HG02870 (cell line): ENCODE results near the gene KASH5.

ENCODE experiments used
- ATAC-seq: cut with Tn5 transposase; IDR thresholded peaks from one replicate; pipeline ENCODE4 v1.9.1; 2021; ENCODE audit warnings: mild to moderate bottlenecking, moderate library complexity; ENCODE audit not compliant: unreplicated experiment

The KASH5 gene

DNA sequence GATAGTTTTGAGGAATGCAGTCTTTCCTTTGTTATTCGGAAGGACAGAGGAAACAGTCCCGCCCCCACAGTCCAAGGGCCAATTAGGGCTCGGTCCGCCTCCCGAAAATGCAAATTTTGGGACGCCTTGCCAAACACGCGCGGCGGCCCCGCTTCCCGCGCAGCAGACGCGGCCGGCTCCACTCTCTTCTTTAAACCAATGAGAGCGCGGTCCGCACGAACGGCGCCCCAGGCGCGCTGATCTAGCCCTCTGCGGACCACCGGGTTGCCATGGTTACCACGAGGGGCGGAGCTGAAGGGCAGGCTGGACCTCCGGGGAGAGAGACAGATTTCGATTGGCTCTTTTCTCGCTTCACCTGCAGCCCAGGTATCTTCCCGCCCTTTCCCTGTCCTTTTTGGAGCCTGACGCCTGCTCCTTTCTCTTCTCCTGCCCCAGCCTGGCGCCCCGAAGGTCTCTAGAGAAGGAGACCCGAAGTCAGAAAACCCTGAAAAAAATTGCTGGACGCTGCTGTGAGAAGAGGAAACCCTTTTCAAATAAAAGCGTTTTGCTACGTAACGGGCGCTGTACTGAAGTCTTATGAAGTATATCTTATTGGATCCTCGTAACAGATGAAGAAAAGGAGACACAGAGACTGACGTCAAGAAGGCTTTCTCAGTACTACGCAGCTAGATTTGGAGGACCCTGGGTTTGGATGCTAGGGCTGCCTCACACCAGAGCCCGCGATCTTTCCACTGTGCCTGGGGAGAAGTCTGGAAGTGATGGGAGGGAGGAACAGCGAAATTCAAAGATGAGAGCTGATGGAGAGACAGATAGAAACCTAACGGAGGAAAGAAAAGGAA is 33.2 kb downstream of the KASH5 start:
- no peak for ATAC-seq

- ATAC-seq = no peak
Measured at GRCh38 chr19:49421878-49422202, 33.8 kb downstream of the KASH5 start.

GRCh38 chr19:49422407-49423070 is 34.5 kb downstream of the KASH5 start:
- no peak for ATAC-seq

- ATAC-seq = no peak
Measured at GRCh38 chr19:49423071-49423984, 35.3 kb downstream of the KASH5 start, which contains the start of gene PTH2. TSS of gene PTH2 (minus strand) at chr19:49423441. CDS start at chr19:49423339, 102 bp downstream.

GRCh38 chr19:49423985-49424303 is 35.9 kb downstream of the KASH5 start:
- ATAC-seq = no peak

GRCh38 chr19:49425178-49425577 is 37.1 kb downstream of the KASH5 start, which contains the start of gene GFY:
TSS of gene GFY (plus strand) at chr19:49425388. CDS start at chr19:49426431, 1,043 bp downstream.
- ATAC-seq = no peak

DNA sequence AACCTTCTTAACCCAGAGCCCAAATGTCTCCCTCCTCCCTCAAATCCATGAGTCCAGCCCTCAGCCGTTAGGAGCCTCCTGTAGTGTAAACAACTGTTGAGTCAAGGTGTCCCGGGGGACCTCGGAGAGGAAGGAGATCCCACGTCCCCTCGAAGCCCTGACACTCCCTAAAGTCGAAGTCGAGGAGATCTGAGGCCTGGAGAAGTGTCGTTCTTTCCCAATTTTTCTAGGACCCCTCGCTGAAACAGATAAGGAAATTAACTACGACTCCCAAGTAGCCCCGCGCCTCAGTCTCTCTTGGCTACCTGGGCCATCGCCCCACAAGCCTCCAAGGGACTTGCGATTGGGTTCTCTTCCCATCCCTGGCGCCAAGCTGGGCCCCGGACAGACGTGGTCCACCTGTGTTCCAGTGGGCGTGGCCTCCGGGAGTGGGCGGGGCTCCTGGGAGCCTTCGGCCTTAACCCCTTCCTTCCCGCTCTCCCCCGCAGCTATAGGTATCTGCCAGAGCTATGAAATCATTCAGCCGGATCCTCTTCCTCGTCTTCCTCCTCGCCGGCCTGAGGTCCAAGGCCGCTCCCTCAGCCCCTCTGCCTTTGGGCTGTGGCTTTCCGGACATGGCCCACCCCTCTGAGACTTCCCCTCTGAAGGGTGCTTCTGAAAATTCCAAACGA is 38.0 kb downstream of the KASH5 start:
- no peak for ATAC-seq

DNA sequence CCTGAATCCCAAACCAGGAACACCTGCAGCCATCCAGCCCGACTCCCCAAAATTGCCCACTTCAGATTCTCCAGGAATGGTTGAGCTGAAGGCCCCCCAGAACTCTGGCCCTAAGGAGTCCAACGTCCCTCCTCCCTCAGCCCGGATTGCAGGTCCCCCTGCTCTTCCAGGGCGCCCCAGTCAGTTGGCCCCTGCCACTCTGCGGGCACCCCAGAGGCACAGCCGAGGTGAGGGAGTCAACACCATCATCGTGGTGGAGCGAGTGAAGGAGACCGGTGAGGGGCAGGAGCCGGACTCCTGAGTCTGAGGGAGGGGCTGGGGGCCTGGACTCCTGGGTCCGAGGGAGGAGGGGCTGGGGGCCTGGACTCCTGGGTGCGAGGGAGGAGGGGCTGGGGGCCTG is 39.3 kb downstream of the KASH5 start:
- ATAC-seq = no peak

DNA sequence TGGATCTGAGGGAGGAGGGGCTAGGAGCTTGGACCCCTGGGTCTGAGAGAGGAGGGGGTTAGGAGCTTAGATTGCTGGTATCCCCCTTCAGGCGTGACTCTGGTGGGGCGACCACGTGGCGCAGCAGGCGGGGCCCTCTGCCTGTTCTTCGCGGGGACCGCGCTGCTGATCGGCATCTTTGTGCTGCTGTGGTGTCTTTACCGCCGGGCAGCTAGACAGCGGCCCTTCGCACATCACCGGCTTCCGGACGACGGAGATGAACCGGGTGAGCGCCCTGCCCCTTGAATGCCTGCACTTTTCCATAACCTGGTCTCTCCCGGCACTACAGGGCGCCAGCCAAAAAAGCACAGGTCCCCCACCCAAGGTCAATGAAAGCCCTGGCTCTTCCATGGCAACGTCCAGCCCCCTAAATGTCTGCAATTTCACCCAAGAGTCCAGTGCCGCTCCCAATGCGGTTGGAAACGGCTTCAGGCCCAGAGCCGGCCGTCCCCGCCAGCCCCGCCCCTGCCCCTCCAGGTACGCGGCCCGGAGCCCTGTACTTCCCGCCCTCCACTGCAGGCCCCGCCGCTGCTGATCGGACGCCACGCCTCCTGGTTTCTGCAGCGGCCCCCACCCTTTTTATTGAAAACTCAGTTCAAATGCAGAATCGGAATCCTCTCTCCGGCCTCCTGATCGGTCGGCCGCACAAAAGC is 40.0 kb downstream of the KASH5 start:
- ATAC-seq = no peak

GRCh38 chr19:49428547-49429451 is 40.8 kb downstream of the KASH5 start:
- no peak for ATAC-seq

GRCh38 chr19:49430172-49430677 is 42.2 kb downstream of the KASH5 start:
- no peak for ATAC-seq

DNA sequence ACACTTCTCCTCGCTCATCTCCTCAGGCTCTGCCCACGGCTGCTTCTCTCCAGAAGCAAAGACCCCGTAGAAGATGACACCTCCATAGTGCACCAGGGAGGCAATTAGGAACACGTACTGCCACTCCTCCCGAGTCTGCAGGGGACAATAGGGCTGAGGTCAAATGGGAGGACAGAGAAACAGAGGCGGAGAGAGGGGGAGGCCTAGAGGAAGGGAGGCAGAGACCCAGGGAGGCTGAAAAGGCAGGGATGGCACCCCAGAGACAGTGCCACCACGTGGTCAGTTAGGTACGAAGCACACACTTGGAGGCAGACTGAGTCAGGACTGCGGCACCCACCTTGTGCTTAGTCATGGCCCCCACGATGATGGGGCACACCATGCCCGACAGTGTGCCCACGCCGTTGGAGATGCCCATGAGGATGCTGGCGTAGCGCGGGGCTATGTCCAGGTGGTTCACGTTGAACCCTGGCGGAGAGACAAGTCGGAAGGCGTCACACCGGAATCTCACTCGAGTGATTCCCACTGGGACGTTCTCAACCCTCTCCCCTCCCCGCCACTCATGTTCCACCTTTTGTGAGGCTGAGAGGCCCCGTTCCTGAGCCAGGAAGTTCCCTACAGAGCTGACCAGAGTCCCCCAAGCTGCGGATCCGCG is 42.8 kb downstream of the KASH5 start:
- no peak for ATAC-seq

- no peak for ATAC-seq
Measured at GRCh38 chr19:49431330-49431749, 43.3 kb downstream of the KASH5 start.

- no peak for ATAC-seq
Measured at GRCh38 chr19:49432141-49433073, 44.4 kb downstream of the KASH5 start.

GRCh38 chr19:49433240-49433901 is 45.3 kb downstream of the KASH5 start:
- ATAC-seq = no peak

DNA sequence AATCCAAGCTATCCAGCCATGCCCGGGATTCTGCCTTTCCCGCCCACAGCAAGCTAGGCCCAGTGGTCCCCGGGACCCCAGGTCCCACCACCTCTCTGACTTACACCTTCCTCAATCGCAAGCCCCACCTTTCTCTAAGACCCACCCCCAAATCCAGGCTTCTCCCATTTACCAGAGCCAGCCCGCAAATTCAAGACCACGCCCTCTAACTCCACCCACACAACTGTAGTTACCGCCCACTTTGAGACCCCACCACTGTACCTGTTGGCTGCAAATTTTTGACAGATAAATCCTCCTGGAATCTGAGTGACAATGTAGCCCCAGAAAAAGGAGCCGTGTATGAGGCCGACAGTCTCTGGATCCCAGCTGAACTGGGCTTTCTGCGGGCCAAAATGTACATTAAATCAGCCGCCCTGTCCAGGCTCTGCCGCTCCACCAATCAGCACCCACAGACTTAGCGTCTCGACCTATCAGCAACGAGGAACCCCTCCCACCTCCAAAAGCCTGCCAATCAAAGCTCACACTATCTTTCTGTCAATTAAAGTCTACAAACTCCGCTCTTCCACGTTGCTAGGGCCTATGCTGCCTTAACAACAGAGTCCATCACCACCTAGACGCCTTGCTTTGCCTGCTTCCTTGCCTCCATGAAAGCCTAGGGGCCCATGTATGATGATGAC is 47.0 kb downstream of the KASH5 start:
- no peak for ATAC-seq
